Neural progenitor cell (in vitro differentiated cells): ENCODE measurements around the gene TOGARAM2. TPM values are rescaled to one million over a fixed set of nuclear protein-coding genes. Genes with fewer than 3 reads are reported as not detected.

Experiments used
- DNase-seq: peaks from one replicate; pipeline ENCODE4 v3.0.0-alpha.2; 2016; ENCODE audit warnings: low spot score
- H2AFZ ChIP-seq: fragments of 200-600 bp; sonication (generic); replicated peaks from 2 replicates; pipeline ENCODE4 v1.6.1; 2016; ENCODE audit warnings: antibody characterized with exemption
- H3F3A ChIP-seq: fragments of 200-600 bp; sonication (generic); 2 replicates; pipeline ENCODE4 v1.6.1; 2016; ENCODE audit warnings: antibody characterized with exemption, low read depth
- H3K27ac ChIP-seq: fragments of 200-600 bp; sonication (generic); 2 replicates; pipeline ENCODE4 v1.5.1; 2016; ENCODE audit warnings: mild to moderate bottlenecking
- H3K27me3 ChIP-seq: fragments of 200-600 bp; sonication (generic); 2 replicates; pipeline ENCODE4 v1.6.1; 2016; ENCODE audit warnings: mild to moderate bottlenecking, moderate library complexity
- H3K36me3 ChIP-seq: fragments of 200-600 bp; sonication (generic); 2 replicates; pipeline ENCODE4 v1.5.1; 2016
- H3K4me1 ChIP-seq: fragments of 200-600 bp; sonication (generic); 2 replicates; pipeline ENCODE4 v1.6.1; 2016; ENCODE audit warnings: mixed run types
- H3K4me2 ChIP-seq: fragments of 200-600 bp; sonication (generic); 2 replicates; pipeline ENCODE4 v1.6.1; 2016
- H3K4me3 ChIP-seq: fragments of 200-600 bp; sonication (generic); 2 replicates; pipeline ENCODE4 v1.5.1; 2016
- H3K79me2 ChIP-seq: fragments of 200-600 bp; sonication (generic); 2 replicates; pipeline ENCODE4 v1.6.1; 2016; ENCODE audit warnings: low read depth
- H3K9ac ChIP-seq: fragments of 200-600 bp; sonication (generic); 2 replicates; pipeline ENCODE4 v1.6.1; 2016
- H3K9me3 ChIP-seq: fragments of 200-600 bp; sonication (generic); 2 replicates; pipeline ENCODE4 v1.5.1; 2016; ENCODE audit warnings: low read depth
- H4K20me1 ChIP-seq: fragments of 200-600 bp; sonication (generic); 2 replicates; pipeline ENCODE4 v1.6.1; 2016; ENCODE audit warnings: low read depth
- H3K27ac Mint-ChIP-seq: 3 replicates; pipeline ENCODE4 v1.8.0; 2021; ENCODE audit warnings: mixed read lengths
- H3K27me3 Mint-ChIP-seq: 2 replicates; pipeline ENCODE4 v1.8.0; 2022; ENCODE audit warnings: low read depth, mild to moderate bottlenecking, inconsistent platforms, moderate library complexity, mixed read lengths; ENCODE audit not compliant: insufficient read depth
- H3K36me3 Mint-ChIP-seq: 3 replicates; pipeline ENCODE4 v1.8.0; 2021; ENCODE audit warnings: mixed read lengths
- H3K4me1 Mint-ChIP-seq: 3 replicates; pipeline ENCODE4 v1.8.0; 2021; ENCODE audit warnings: mixed read lengths
- H3K4me3 Mint-ChIP-seq: 3 replicates; pipeline ENCODE4 v1.8.0; 2021; ENCODE audit warnings: mild to moderate bottlenecking, moderate library complexity, mixed read lengths
- H3K9me3 Mint-ChIP-seq: 3 replicates; pipeline ENCODE4 v1.8.0; 2020; ENCODE audit warnings: mixed read lengths
- CTCF ChIP-seq: fragments of 200-600 bp; sonication (generic); IDR thresholded peaks from 2 replicates; pipeline ENCODE4 v1.5.1; 2017; ENCODE audit warnings: antibody characterized with exemption, mild to moderate bottlenecking
- EZH2 ChIP-seq: fragments of 200-600 bp; sonication (generic); IDR thresholded peaks from 2 replicates; pipeline ENCODE4 v1.6.1; 2017; ENCODE audit warnings: antibody characterized with exemption, mild to moderate bottlenecking, moderate library complexity
- EZH2phosphoT487 ChIP-seq: fragments of 200-600 bp; sonication (generic); IDR thresholded peaks from 2 replicates; pipeline ENCODE4 v1.6.1; 2017; ENCODE audit warnings: antibody characterized with exemption
- total RNA-seq: library from RNA; depleted of rRNA; stranded (reverse); fragments of >200 nt; gene quantifications from 2 replicates; pipeline ENCODE4 v1.2.3, GENCODE V29; 2015; ENCODE audit warnings: low replicate concordance

TOGARAM2 gene
- total RNA-seq, 1 donor from 2014 or later: 0.04 TPM

DNA sequence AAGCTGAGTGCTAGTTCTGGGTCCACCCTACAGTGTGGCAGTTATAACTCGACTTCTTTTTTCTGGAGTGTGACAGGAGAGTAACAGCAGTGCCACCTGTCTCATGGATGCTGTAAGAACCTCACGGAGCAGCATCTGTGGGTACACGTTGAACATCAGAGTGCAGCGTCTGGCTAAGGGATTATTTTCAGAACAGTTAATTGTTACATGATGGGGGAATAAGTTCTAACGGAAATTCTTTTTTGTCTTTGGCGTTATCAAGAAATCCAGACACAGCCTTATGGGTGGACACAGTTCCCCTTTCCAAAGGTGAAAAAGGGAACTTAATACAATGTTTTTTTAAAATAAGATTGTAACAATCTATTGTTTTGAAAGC is 28.3 kb upstream of the TOGARAM2 start:
- peaks cover 6% of the 10 kb centered on the region for H3K27me3 ChIP-seq
- H3K4me3 Mint-ChIP-seq: no peak overlapping the region
- H3K27ac Mint-ChIP-seq: peak overlapping the region; percentile 2
- H3K4me1 Mint-ChIP-seq: peaks cover 55% of the 10 kb centered on the region
- H3K36me3 ChIP-seq: peaks cover 14% of the 10 kb centered on the region
- no peak overlapping the region for H3K27ac ChIP-seq
- peaks cover 51% of the 10 kb centered on the region for H3F3A ChIP-seq
- no peak overlapping the region for H3K4me3 ChIP-seq
- H3K36me3 Mint-ChIP-seq: peaks cover 25% of the 10 kb centered on the region
- TF ChIP-seq CTCF (peak; percentile 12), EZH2phosphoT487 (no peak)
- no peak overlapping the region for H3K4me2 ChIP-seq
- peaks cover 28% of the 10 kb centered on the region for H3K4me1 ChIP-seq
- peaks cover 10% of the 10 kb centered on the region for H4K20me1 ChIP-seq
- peaks cover 11% of the 10 kb centered on the region for H3K9me3 ChIP-seq
- H3K27me3 Mint-ChIP-seq: peaks cover 18% of the 10 kb centered on the region
- H3K9ac ChIP-seq: no peak overlapping the region
- peaks cover 24% of the 10 kb centered on the region for H3K9me3 Mint-ChIP-seq
- DNase-seq: peak; percentile 28
- H3K79me2 ChIP-seq: no peaks in the 10 kb centered on the region
- no peak overlapping the region for H2AFZ ChIP-seq

GRCh38 chr2:28955467-28955866 is 25.6 kb upstream of the TOGARAM2 start:
- Histone ChIP-seq H3K27ac (no peak overlapping the region), H3K4me1 (peaks cover 28% of the 10 kb centered on the region), H3K79me2 (no peaks in the 10 kb centered on the region), H3K4me3 (no peak overlapping the region), H2AFZ (no peak overlapping the region), H3K4me2 (no peak overlapping the region), H3K36me3 (no peaks in the 10 kb centered on the region), H3F3A (peaks cover 28% of the 10 kb centered on the region), H3K27me3 (peaks cover 6% of the 10 kb centered on the region), H3K9ac (no peak overlapping the region), H3K9me3 (no peaks in the 10 kb centered on the region), H4K20me1 (peaks cover 10% of the 10 kb centered on the region)
- no peak for DNase-seq
- Mint-ChIP-seq H3K27ac (no peak overlapping the region), H3K4me3 (no peak overlapping the region), H3K4me1 (peaks cover 59% of the 10 kb centered on the region), H3K36me3 (peaks cover 1% of the 10 kb centered on the region), H3K27me3 (peaks cover 12% of the 10 kb centered on the region), H3K9me3 (peaks cover 1% of the 10 kb centered on the region)
- no peak for TF ChIP-seq EZH2
- no peak for TF ChIP-seq CTCF
- no peak for TF ChIP-seq EZH2phosphoT487

DNA sequence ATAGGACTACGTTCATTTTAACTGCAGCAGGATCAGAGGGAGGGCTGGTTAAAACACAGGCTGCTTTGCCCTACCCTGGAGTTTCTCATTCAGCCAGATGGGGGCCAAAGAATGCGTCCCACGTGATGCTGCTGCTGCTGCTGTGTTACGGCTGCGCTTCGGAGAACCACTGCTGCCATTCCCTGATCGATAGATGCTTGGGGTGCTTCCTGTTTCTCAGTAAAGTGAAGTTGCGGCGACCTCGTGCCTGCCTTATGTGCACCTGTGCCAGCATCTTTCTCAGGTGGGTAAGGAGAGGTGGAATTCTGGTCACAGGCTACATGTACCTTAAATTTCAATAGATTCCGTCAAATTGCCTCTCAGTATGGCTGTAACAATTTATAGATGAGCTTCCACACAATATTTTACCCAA is 24.7 kb upstream of the TOGARAM2 start:
- peak overlapping the region; percentile 8 for H3K4me3 ChIP-seq
- no peaks in the 10 kb centered on the region for H3K9me3 ChIP-seq
- no peak overlapping the region for H3K4me3 Mint-ChIP-seq
- no peaks in the 10 kb centered on the region for H3K36me3 Mint-ChIP-seq
- peaks cover 56% of the 10 kb centered on the region for H3K4me1 Mint-ChIP-seq
- H3K4me2 ChIP-seq: peak overlapping the region; percentile 58
- peak overlapping the region; percentile 30 for H2AFZ ChIP-seq
- peaks cover 8% of the 10 kb centered on the region for H4K20me1 ChIP-seq
- TF ChIP-seq EZH2: no peak
- TF ChIP-seq CTCF: peak; percentile 50
- H3K27me3 Mint-ChIP-seq: peaks cover 8% of the 10 kb centered on the region
- H3K4me1 ChIP-seq: peaks cover 26% of the 10 kb centered on the region
- peak; percentile 76 for DNase-seq
- H3K9me3 Mint-ChIP-seq: no peaks in the 10 kb centered on the region
- H3K27ac ChIP-seq: no peak overlapping the region
- peaks cover 22% of the 10 kb centered on the region for H3F3A ChIP-seq
- H3K27me3 ChIP-seq: peaks cover 6% of the 10 kb centered on the region
- no peak overlapping the region for H3K27ac Mint-ChIP-seq
- H3K36me3 ChIP-seq: no peaks in the 10 kb centered on the region
- no peak overlapping the region for H3K9ac ChIP-seq
- no peaks in the 10 kb centered on the region for H3K79me2 ChIP-seq
